Psoas muscle (tissue), 8 donors: ENCODE results near the gene CDK5RAP2. TPM values are rescaled to one million over a fixed set of nuclear protein-coding genes. Genes with fewer than 3 reads are reported as not detected.

Experiments used
- ATAC-seq, 4 donors: fragments of 200-7000 bp; cut with Tn5 transposase; one replicate each; pipeline ENCODE4 v1.9.1; 2020; ENCODE audit warnings: moderate library complexity in 3 of 4, mild to moderate bottlenecking in 2 of 4
- DNase-seq, 2 donors: peaks; one replicate each; pipeline ENCODE4 v3.0.0-alpha.2; 2020
- H3K27ac ChIP-seq: fragments of 200-600 bp; one replicate; pipeline ENCODE4 v1.8.0; 2022
- H3K27me3 ChIP-seq, 3 donors: fragments of 200-600 bp in 1 of 3; one replicate each; pipeline versions ENCODE4 v1.6.1 to v1.8.0; 2013 to 2022; ENCODE audit warnings: low read length in 2 of 3, mild to moderate bottlenecking in 2 of 3, moderate library complexity in 1 of 3; ENCODE audit not compliant: insufficient read depth in 3 of 3
- H3K36me3 ChIP-seq, 2 donors: fragments of 200-600 bp in 1 of 2; one replicate each; pipeline versions ENCODE4 v1.6.1 to v1.8.0; 2013 to 2022; ENCODE audit warnings: low read depth in 1 of 2, mild to moderate bottlenecking in 1 of 2, moderate library complexity in 1 of 2; ENCODE audit not compliant: insufficient read depth in 1 of 2
- H3K4me1 ChIP-seq: fragments of 200-600 bp; one replicate; pipeline ENCODE4 v1.8.0; 2022
- H3K4me3 ChIP-seq: fragments of 200-600 bp; one replicate; pipeline ENCODE4 v1.8.0; 2022; ENCODE audit warnings: mild to moderate bottlenecking
- H3K9me3 ChIP-seq: fragments of 200-600 bp; one replicate; pipeline ENCODE4 v1.8.0; 2022
- CTCF ChIP-seq: fragments of 200-600 bp; IDR thresholded peaks from one replicate; pipeline ENCODE4 v1.8.0; 2022; ENCODE audit warnings: antibody characterized with exemption
- WGBS, 3 donors: extraction: QIAGEN DNeasy Blood & Tissue Kit; methylation state at CpG; one replicate each; pipeline versions ENCODE4 v1.1.6 to v1.1.7; 2013; 5-methylcytosine and 5-hydroxymethylcytosine counted together
- intact Hi-C, 2 donors: fragments of 100-400 bp; cut with DNase I; formaldehyde crosslinking; loops; one replicate each; pipeline versions ENCODE4 v1.11.0 to v1.14.2; 2022
- polyA plus RNA-seq, 3 donors: library from polyadenylated mRNA; stranded (reverse); fragments of 200-250 nt; gene quantifications; one replicate each; pipeline ENCODE4 v1.2.3, GENCODE V29; 2013
- total RNA-seq, 4 donors: library from RNA; stranded (reverse); fragmentation: NEBNext Ultra II Directional in 2 of 4; extraction: Animal tissue kit (Norgen Biotek cat#: 25700) in 2 of 4; gene quantifications; one replicate each; pipeline versions ENCODE4 v1.2.1 to v1.2.4, GENCODE V29; 2021 to 2023
- donor health status: healthy with polysubstance abuse.
- donor health status: DM: no; HTN: no; CAD: no; lungs with moderate emphysema.
- donor health status: Bipolar disorder and iron deficiency.
- donor health status: healthy.
- donor health status: DM: yes; HTN: yes; CAD: no.
- donor health status: DM: no; HTN: no; CAD: no.
- donor health status: DM: no; HTN: no; CAD: no.
- donor health status: DM: yes; HTN: yes; CAD: no.

CDK5RAP2 gene
- total and polyA plus RNA-seq, 7 donors, result 26.0 to 95.1 (median 60.3) TPM

GRCh38 chr9:120539951-120540350 is 40.0 kb downstream of the CDK5RAP2 start:
- H3K4me3 ChIP-seq, result no peak overlapping the region
- intact Hi-C loops, result no loop called here
- H3K9me3 ChIP-seq, result no peaks in the 10 kb centered on the region
- TF ChIP-seq CTCF, result no peak
- no peaks in the 10 kb centered on the region for H3K27me3 ChIP-seq
- WGBS, 3 donors, result 94 to 95% (median 95%) methylated on average over 9 of the region's 9 CpGs
- H3K36me3 ChIP-seq, result peaks cover 12 to 99% of the 10 kb centered on the region in 2 donors
- H3K4me1 ChIP-seq, result no peaks in the 10 kb centered on the region
- no peak for DNase-seq
- ATAC-seq, result no peak
- no peak overlapping the region for H3K27ac ChIP-seq

GRCh38 chr9:120538339-120538738 is 41.6 kb downstream of the CDK5RAP2 start:
- Histone ChIP-seq H3K27me3 (no peaks in the 10 kb centered on the region), H3K4me1 (no peaks in the 10 kb centered on the region), H3K36me3 (peaks cover 12 to 95% of the 10 kb centered on the region in 2 donors), H3K9me3 (no peaks in the 10 kb centered on the region), H3K27ac (no peak overlapping the region), H3K4me3 (no peak overlapping the region)
- TF ChIP-seq CTCF, result no peak
- no peak for ATAC-seq
- WGBS, 3 donors, result 51 to 77% (median 62%) methylated on average over 3 of the region's 3 CpGs
- intact Hi-C loops, result no loop called here
- DNase-seq, result no peak

- 88 to 90% (median 88%) methylated on average over 5 of the region's 5 CpGs for WGBS, 3 donors
- Histone ChIP-seq H3K4me1 (no peaks in the 10 kb centered on the region), H3K27ac (no peak overlapping the region), H3K9me3 (no peaks in the 10 kb centered on the region), H3K4me3 (no peak overlapping the region), H3K36me3 (peaks cover 12 to 88% of the 10 kb centered on the region in 2 donors), H3K27me3 (no peaks in the 10 kb centered on the region)
- TF ChIP-seq CTCF, result no peak
- intact Hi-C loops, result no loop called here
- DNase-seq (no peak), ATAC-seq (no peak)
Measured at GRCh38 chr9:120536949-120537640, 42.9 kb downstream of the CDK5RAP2 start.

GRCh38 chr9:120536094-120536493 is 43.9 kb downstream of the CDK5RAP2 start:
- H3K4me1 ChIP-seq, result no peaks in the 10 kb centered on the region
- DNase-seq (no peak), ATAC-seq (no peak)
- H3K9me3 ChIP-seq, result no peaks in the 10 kb centered on the region
- H3K36me3 ChIP-seq, result peaks cover 12 to 79% of the 10 kb centered on the region in 2 donors
- no peak for TF ChIP-seq CTCF
- 81 to 91% (median 90%) methylated on average over 6 of the region's 6 CpGs for WGBS, 3 donors
- no peaks in the 10 kb centered on the region for H3K27me3 ChIP-seq
- intact Hi-C loops, result no loop called here
- no peak overlapping the region for H3K27ac ChIP-seq
- H3K4me3 ChIP-seq, result no peak overlapping the region

GRCh38 chr9:120534266-120534665 is 45.7 kb downstream of the CDK5RAP2 start:
- 87 to 91% (median 89%) methylated on average over 2 of the region's 2 CpGs for WGBS, 3 donors
- H3K27ac ChIP-seq, result no peak overlapping the region
- H3K4me3 ChIP-seq, result no peak overlapping the region
- ATAC-seq (no peak), DNase-seq (no peak)
- H3K9me3 ChIP-seq, result no peaks in the 10 kb centered on the region
- H3K4me1 ChIP-seq, result no peaks in the 10 kb centered on the region
- no peak for TF ChIP-seq CTCF
- H3K36me3 ChIP-seq, result peaks cover 17 to 72% of the 10 kb centered on the region in 2 donors
- intact Hi-C loops, result no loop called here
- no peaks in the 10 kb centered on the region for H3K27me3 ChIP-seq
